Islet precursor cell (in vitro differentiated cells): ENCODE results near the gene ASB2.

ENCODE experiments used
- DNase-seq: peaks from one replicate; pipeline ENCODE4 v3.0.0-alpha.2; 2018

ASB2 gene

GRCh38 chr14:94001016-94001415 lies 24.6 kb upstream of the ASB2 start:
- DNase-seq, result no peak

GRCh38 chr14:94000267-94000666 lies 23.9 kb upstream of the ASB2 start:
- DNase-seq, result no peak

- DNase-seq, result no peak
Observed at GRCh38 chr14:93999573-93999972, 23.2 kb upstream of the ASB2 start.

DNA sequence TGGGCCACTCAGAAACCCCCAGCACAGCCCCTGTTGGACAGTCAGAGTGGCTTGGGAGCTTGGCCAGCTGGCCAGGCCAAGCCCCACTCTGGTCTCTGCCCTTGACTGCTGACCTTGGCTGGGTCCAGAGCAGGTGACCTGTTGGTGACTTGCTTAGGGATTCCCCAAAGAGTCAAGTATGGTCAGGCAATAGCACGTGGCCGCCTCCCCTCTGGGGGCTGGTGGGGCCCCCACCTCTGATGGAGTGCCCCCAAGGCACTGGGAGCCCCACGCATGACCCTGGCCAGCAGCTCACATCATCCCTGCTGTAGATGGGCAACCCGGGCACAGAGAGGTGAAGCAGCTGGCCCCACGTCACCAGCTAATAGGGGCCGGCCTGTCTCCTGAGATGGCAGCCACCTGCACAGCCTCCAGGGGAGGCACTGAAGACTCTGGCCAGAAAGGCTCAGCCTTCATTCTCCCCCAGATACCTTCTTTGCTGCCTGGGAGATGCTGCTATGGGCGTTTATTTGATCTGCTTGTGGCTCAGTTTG lies 22.6 kb upstream of the ASB2 start:
- DNase-seq, result no peak

DNA sequence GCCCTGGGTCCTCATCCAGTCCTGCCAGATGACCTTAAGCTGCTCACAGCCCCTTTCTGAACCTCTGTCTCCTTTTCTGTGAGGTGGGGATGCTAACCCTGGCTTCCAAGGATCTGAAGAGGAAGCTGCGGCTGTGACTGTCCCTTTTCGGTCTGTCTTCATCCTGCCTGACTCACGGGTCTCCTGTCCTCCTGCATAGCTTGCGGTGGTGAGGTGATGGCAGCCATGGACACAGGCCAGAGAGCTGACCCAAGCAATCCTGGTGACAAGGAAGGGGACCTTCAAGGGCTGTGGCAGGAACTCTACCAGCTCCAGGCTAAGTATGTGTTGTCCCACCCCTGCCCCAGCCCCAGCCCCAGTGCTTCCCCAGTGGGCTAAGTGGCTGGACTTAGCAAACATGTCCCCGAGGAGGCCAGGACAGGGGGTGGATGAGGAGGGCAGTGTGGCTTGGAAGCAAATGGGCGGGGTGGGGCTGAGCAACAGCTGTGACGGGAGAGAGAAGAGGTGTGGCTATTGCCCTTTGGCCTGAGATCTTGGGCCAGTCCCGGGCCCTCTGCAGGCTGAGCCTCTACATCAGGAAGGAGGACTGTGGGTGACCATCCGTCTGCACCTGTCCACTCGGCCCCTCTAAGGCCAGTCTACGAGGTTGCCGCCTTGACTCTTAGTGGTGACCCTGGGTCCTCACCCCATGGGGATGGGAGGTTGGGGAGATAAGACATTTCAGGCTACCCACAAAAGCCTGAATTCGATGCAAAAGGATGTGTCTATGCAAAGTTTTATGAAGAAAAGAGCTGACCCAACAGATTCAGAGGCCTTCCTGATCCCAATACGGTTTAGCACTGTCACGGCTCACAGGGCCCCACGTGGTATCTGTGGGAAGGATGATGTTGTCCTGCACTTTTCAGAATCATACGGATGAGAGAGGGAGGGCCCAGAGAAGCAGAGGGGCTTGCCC lies 21.8 kb upstream of the ASB2 start:
- DNase-seq, result no peak

- DNase-seq, result peak; percentile 73
Observed at GRCh38 chr14:93997082-93997481, 20.7 kb upstream of the ASB2 start, which contains the start of gene CCDC197. CCDC197 (plus strand) TSS chr14:93997301; CDS start chr14:93998132, 831 bp downstream.

- no peak for DNase-seq
Observed at GRCh38 chr14:93996130-93996695, 19.8 kb upstream of the ASB2 start.

DNA sequence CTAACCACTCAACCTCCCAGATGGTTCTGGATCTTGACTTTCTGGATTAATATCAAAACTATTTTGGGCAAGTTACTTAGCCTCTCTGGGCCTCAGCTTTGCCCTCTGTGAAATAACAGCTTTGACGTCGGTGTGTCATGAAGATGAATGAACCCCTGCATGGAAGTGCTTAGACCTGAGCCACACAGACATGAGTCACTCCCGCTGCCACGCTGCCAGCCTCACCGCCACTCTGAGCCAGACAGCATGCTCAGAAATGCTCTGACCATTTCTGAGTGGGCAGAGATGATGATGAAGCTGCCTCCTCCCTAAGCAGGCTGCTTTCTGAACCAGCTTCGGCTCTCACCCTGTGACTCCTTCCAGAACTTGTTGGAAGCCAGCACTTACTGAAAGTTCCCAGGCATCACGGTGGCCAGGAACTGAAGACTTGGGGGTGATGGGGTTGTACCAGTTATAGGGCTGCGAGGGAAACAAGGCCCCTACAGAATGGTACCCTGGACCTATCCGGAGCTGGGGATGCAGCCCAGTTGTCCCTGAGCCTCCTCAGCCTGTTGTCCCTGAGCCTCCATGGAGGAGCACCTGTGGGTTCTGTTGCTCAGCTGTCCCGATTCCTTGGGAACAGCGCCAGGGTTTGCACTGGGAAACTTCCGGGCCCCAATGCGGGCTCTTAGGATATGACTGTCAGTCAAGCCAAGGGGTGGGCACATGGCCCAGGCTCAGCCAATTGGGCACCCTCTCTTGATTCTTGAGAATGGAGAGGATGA lies 18.7 kb upstream of the ASB2 start:
- no peak for DNase-seq

DNA sequence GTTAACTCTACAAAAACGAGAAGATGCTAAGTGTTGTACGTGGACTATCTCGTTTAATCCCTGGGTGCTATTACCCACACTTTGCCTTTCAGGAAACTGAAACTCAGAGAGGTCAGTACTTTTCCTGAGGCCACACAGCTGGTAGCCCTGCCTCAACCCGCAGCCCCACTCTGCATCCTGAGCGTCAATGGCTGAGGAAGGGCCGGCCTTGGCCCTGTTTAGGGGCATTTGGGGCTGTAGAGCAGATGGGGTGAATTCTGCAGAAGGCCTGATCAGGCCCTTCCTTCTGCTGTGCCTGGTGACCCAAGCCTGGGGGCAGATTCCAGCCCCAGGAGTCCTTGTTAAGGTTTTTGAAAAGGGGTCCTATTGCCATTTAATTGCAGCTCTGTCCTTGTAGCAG lies 17.0 kb upstream of the ASB2 start:
- DNase-seq, result no peak

DNA sequence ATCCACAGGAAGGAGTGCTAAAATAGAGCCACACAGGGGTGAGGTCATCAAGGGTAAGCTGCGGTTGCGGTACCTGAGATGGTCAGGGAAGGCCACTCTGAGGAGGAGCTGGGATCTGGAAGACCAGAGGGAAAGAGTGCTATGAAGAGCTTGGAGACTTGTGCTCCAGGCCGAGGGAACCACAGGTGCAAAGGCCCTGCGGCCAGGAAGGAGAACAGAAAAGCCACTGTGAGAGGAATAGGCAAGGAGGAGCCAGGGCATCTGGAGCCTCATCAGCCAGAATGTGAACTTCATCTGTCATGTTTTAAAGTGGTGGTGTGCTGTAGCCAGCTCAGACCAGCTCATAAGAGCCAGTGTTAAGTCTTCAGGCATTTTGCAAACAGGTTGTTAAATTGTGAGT lies 15.3 kb upstream of the ASB2 start:
- DNase-seq, result no peak

- DNase-seq, result no peak
Observed at GRCh38 chr14:93991212-93991611, 14.8 kb upstream of the ASB2 start.

- DNase-seq, result no peak
Observed at GRCh38 chr14:93989939-93990338, 13.6 kb upstream of the ASB2 start.

GRCh38 chr14:93987815-93988476 lies 11.6 kb upstream of the ASB2 start:
- no peak for DNase-seq

GRCh38 chr14:93987376-93987775 lies 11.0 kb upstream of the ASB2 start:
- DNase-seq, result no peak

GRCh38 chr14:93986955-93987354 lies 10.6 kb upstream of the ASB2 start:
- DNase-seq, result no peak

GRCh38 chr14:93984987-93985410 lies 8.6 kb upstream of the ASB2 start:
- DNase-seq, result peak; percentile 84

DNA sequence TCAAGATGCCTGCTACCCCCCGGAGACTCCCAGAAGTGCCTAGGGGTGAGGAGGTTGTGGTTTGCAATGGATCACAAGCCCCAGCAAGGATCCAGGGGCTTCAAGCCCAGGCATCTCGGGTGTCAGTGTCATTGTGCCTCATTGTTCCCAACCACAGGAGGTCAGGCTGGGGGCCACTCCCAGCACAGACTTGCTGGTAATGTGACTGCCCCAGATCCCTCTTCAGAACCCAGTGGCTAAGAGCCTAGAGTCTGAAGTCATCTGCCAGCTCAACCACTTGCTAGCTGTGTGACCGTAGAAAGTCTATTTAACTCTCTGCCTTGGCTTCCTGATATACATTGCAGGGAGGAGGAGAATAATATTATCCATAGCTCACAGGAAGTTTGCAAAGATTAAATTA lies 7.7 kb upstream of the ASB2 start:
- DNase-seq, result no peak

GRCh38 chr14:93982230-93983007 lies 6.0 kb upstream of the ASB2 start:
- no peak for DNase-seq

GRCh38 chr14:93981316-93982229 lies 5.2 kb upstream of the ASB2 start:
- no peak for DNase-seq

GRCh38 chr14:93980456-93981201 lies 4.3 kb upstream of the ASB2 start:
- DNase-seq, result no peak
